ENCODE data around the gene KLF8.

GRCh38 chrX:56226980-56227379 lies 5.2 kb upstream of the KLF8 start:
- TF ChIP-seq CTCF (IDR thresholded peaks at IDR 0.05; ENCODE audit: insufficient read depth, low read length) (no peak), POLR2AphosphoS5 (IDR thresholded peaks at IDR 0.05; ENCODE audit: low read depth) (no peak), REST (IDR thresholded peaks at IDR 0.05; ENCODE audit: insufficient replicate concordance, low read depth) (no peak), GABPA (IDR thresholded peaks at IDR 0.05; ENCODE audit: low read depth) (no peak), SPI1 (IDR thresholded peaks at IDR 0.05; ENCODE audit: borderline replicate concordance, low read depth) (no peak)

Data from HL-60 (cell line).